ENCODE measurements around the gene NUP98.
"Not testable (repeated sequence)": the region's sequence is repeated elsewhere in the genome, so short reads cannot be mapped to it uniquely, and the experiment has no call there.

The NUP98 gene

DNA sequence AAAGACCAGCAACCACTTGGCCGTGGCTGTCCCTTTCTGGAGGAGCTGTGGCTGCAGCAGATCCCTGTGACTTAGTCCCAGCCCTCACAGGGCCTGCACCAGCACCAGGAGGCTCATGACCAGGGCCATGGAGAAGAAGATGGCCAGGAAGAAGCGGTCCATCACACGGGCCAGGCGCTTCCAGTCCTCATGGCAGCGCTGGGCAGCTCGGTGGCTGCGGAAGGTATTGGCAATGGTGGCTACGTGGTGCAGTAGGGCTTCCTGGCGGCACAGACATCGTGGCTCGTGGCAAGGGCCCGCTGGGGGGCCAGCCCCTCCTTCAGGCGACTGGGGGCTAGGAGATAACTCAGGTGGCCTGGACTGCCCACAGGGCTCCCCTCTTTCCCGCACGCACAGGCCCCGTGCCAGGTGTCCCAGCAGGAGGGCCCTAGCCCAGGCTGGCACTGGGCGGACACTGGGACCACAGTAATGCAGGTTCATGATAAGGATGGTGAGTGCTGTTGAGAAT lies 131.3 kb downstream of the NUP98 start:
- DNase-seq = no peak

- no peak for DNase-seq
Measured at GRCh38 chr11:3665336-3666022, 131.9 kb downstream of the NUP98 start.

- no peak for DNase-seq
Measured at GRCh38 chr11:3664032-3664630, 133.2 kb downstream of the NUP98 start.

DNA sequence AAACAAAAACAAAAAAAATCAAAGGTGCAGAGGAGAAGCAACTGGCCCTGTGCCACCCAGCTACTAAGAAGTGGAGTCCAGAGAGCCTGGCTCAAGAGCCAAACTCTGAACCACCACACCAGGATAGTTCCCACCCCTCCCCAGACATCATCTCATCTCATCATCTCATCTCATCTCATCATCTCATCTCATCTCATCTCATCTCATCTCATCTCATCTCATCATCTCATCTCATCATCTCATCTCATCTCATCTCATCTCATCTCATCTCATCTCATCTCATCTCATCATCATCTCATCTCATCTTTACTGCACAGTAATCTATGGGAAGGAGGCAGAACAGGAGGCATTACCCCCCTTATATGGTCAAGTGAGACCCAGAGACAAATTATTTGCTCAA lies 134.5 kb downstream of the NUP98 start:
- no peak for DNase-seq

DNA sequence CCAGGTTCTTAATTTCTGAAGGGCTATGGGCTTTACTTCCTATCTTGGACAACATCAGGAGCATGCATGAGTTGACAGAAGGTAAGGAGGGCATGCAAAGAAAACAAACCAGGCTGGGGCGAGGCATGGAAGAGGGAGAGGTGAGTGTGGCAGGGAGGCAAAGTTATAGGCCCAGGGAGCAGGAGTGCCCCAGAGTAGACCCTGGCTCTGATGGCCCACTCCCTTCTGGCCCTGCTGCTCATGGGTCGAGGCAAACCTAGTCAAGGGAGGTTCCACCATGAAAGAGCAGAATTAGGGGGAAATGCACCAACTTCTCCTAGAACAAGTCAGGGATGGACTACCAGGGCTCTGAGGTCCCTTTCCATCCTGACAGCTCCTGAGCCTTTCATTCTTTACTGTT lies 136.4 kb downstream of the NUP98 start:
- no peak for DNase-seq

DNA sequence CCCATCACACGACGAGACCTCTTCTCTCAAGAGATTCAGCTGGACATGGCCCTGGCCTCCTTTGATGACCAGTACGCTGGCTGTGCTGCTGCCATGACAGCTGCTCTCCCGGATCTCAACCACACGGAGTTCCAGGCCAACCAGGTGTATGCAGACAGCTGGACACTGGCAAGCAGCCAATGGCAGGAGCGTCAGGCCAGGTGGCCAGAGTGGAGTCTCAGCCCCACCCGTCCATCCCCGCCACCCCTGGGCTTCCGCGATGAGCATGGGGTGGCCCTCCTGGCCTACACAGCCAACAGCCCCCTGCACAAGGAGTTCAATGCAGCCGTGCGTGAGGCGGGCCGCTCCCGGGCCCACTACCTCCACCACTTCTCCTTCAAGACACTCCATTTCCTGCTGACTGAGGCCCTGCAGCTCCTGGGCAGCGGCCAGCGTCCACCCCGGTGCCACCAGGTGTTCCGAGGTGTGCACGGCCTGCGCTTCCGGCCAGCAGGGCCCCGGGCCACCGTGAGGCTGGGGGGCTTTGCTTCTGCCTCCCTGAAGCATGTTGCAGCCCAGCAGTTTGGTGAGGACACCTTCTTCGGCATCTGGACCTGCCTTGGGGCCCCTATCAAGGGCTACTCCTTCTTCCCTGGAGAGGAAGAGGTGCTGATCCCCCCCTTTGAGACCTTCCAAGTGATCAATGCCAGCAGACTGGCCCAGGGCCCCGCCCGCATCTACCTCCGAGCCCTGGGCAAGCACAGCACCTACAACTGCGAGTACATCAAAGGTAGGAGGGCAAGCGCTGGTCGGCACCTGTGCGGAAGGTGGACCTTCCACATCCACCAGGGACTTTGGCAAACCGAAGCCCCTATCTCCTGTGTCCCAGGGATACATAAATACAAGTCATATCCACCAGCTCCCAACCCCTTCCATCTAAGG lies 137.5 kb downstream of the NUP98 start:
- DNase-seq = no peak

DNA sequence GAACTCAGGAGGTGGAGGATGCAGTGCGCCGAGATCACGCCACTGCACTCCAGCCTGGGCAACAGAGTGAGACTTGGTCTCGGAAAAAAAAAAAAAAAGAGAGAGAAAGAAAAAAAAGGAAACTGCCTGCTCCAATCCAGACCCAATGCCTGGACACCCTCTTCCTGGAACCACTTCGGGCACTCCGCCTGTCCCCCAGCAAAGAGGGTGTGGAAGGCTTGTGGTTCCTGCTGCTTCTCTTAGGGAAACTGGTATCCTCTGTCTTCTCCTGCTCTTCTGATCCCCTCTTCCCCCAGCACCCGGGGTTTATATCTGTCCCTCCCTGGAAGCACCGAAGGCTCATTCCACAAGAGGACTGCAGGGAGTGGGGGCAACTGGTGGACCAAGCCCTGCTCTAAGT lies 139.1 kb downstream of the NUP98 start:
- DNase-seq = no peak

- not testable (repeated sequence) for DNase-seq
Measured at GRCh38 chr11:3657331-3657730, 140.0 kb downstream of the NUP98 start.

- DNase-seq = no peak
Measured at GRCh38 chr11:3655547-3655946, 141.8 kb downstream of the NUP98 start.

DNA sequence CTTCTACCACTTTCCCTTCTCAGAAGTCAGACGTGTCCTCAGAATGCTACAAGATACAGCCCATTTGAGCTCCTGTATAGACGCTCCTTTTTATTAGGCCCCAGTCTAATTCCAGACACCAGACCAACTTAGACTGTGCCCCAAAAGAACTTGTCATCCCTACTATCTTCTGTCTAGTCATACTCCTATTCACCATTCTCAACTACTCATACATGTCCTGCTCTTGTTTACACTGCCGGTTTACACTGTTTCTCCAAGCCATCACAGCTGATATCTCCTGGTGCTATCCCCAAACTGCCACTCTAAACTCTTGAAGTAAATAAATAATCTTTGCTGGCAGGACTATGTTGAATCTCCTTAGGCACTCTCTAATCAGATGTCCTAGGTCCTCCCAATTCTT lies 144.8 kb downstream of the NUP98 start:
- DNase-seq = not testable (repeated sequence)

- not testable (repeated sequence) for DNase-seq
Measured at GRCh38 chr11:3649374-3649773, 148.0 kb downstream of the NUP98 start.

GRCh38 chr11:3648843-3649242 lies 148.5 kb downstream of the NUP98 start:
- DNase-seq = not testable (repeated sequence)

DNA sequence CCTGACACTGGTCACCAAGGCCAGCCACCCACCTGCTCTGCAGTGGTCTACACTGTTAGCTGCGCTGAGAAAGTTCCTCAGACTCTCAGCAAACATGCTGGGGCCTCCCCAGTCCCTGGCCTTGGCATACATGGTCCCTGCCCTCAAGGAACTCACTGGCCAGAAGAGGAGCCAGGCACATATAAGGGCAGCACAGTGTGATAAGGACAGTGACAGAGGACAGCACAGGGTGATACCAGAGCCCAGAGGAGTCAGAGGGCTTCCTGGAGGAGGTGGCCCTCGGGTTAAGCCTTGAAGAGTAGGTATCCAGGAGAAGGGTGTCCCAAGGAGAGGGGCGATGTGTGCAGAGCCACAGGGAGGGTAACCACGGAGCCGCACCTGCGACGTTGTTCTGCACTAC lies 151.8 kb downstream of the NUP98 start:
- DNase-seq = no peak

GRCh38 chr11:3644817-3645235 lies 152.5 kb downstream of the NUP98 start, which contains the start of gene ART1:
TSS of gene ART1 (plus strand) at chr11:3645128. CDS start at chr11:3659214, 14,086 bp downstream.
- no peak for DNase-seq

DNA sequence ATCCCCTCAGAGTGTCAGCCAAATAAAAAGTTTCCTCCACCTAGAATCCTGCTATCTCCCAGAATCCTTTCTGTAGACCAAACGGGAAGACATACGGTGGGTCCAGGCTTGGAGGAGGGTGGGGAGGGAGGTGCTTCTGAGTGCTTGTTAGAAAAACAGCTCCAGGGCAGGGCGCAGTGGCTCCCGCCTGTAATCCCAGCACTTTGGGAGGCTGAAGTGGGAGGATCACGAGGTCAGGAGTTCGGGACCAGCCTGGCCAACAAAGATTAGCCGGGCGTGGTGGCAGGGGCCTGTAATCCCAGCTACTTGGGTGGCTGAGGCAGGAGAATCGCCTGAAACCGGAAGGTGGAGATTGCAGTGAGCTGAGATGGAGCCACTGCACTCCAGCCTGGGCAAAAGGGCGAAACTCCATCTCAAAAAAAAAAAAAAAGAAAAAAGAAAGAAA lies 154.2 kb downstream of the NUP98 start:
- not testable (repeated sequence) for DNase-seq

DNA sequence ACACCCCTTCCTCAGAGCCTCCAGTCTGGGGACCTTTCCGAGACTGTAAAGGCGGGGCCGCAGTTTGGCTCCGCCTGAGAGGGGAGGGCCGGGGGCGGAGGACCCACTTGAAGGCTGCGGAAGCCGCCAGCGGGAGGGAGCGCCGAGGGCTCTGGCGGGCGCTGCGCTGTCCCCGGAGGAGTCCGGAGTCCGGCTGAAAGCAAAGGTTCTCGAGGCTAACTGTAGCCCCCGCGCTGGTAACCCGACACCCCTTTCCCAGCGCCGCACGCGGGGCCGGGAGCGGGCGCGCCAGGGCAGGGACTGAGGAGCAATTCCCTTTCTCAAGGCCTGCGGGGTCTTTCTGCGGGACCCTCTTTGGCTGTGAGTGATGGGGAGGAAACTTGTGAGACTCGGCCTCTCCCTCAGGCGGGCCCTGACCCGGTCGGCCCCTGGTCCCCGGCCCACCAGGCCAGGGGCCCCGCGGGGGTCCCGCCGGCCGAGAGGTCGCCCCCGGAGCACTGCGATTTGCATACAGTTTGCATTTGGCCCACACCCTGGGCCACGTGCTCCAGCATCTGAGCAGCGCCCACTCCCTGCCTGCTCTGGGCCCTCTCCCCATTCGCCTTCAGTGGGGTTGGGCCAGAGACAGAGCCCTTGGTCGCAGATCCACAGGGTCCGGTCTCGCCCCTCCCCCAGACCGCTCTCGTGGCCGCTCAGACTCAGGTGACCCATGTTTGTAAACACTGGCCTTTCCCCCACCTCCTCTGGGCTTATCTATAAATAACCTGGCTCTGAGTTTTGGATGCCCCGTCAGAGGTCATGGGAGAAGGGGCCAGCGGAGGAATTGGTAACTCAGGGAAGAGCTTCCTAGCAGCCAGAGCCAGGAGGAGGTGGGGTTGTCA lies 155.0 kb downstream of the NUP98 start:
- DNase-seq = peak; percentile 88

DNA sequence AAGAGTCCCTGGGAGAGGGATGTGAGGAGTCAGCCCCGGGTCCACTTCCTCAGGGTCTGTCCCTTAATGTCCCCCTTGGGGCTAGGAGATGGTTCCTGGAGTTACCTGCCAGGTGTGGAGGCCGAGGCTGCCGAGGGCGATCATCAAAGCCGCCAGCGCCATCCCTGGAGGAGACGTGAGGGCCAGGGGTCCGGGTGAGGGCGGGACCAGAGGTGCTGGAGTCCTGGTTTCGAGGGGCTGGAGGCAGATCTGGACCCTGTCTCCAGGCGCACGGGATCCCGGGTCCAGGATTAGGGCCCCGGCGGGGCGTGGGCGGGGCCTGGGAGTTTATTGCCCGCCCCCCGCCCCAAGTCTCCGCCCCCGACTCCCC lies 155.7 kb downstream of the NUP98 start, which contains the start of gene ART5:
TSS of gene ART5 (minus strand) at position 292 of the 370 bp plus-strand sequence. CDS start at position 162, 130 bp downstream.
- no peak for DNase-seq

- no peak for DNase-seq
Measured at GRCh38 chr11:3641191-3641590, 156.2 kb downstream of the NUP98 start.

DNA sequence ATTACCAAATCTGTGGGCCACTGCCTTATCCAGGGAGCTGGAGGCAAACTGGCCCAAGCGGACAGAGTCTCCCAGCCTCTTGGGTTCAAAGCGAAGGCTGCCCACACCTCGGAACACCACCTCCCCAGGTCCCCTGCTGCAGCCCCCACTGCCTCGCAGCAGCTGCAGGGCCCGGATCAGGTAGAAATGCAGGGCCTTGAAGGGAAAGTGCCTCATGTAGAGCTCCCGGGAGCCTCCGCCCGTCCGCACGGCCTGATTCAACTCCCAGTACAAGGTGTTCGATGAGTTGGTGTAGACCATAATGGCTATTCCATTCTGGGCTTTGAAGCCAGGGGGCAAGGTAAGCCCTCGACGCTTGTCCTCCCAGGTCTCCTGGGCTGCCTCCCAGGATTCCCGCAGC lies 157.5 kb downstream of the NUP98 start:
- DNase-seq = no peak

- DNase-seq = no peak
Measured at GRCh38 chr11:3638513-3638912, 158.8 kb downstream of the NUP98 start.

- DNase-seq = no peak
Measured at GRCh38 chr11:3637201-3637600, 160.2 kb downstream of the NUP98 start.

All from EL (cell line).